Stimulated activated CD4-positive, alpha-beta T cell treated with anti-CD3 and anti-CD28 coated beads, Interleukin-4, amount 100 ng/mL, for 4 hours (primary cell): Measurements from ENCODE around the gene EXOSC5.
"Not testable (repeated sequence)": the region's sequence is repeated elsewhere in the genome, so short reads cannot be mapped to it uniquely, and the experiment has no call there.

ENCODE experiments used
- DNase-seq, 2 experiments: peaks; one replicate each; pipeline ENCODE4 v3.0.0-alpha.2; 2020

EXOSC5 gene

GRCh38 chr19:41397086-41398049, at the start of gene EXOSC5, which contains the start of gene BCKDHA:
Gene EXOSC5 (minus strand): TSS chr19:41397359. CDS start chr19:41397328, 31 bp downstream.
Gene BCKDHA (plus strand): TSS chr19:41397818. CDS start chr19:41397828, 10 bp downstream.
- DNase-seq = peak; percentile 97 to 100

DNA sequence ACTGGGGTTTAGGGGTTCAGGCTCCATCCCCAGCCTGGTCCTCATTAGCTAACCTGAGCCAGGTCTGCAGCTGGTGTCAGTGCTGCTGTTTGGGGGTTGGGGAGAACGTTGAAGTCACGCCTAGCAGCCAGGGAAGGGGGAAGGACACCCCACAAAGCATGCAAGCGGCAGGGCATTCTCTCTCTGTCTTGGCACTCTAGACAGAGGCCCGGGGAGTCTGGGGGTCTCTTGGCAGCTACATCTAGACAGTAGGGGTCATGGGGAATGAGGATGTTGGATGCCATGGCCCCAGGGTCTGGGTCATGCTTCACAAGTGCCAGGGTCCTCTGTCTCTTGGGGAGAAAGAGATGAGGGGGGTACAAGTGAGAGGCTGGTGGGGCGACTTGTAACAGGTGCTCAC, 48.4 kb upstream of the EXOSC5 start:
- DNase-seq = no peak

- no peak for DNase-seq
Observed at GRCh38 chr19:41443813-41444455, 46.8 kb upstream of the EXOSC5 start.

DNA sequence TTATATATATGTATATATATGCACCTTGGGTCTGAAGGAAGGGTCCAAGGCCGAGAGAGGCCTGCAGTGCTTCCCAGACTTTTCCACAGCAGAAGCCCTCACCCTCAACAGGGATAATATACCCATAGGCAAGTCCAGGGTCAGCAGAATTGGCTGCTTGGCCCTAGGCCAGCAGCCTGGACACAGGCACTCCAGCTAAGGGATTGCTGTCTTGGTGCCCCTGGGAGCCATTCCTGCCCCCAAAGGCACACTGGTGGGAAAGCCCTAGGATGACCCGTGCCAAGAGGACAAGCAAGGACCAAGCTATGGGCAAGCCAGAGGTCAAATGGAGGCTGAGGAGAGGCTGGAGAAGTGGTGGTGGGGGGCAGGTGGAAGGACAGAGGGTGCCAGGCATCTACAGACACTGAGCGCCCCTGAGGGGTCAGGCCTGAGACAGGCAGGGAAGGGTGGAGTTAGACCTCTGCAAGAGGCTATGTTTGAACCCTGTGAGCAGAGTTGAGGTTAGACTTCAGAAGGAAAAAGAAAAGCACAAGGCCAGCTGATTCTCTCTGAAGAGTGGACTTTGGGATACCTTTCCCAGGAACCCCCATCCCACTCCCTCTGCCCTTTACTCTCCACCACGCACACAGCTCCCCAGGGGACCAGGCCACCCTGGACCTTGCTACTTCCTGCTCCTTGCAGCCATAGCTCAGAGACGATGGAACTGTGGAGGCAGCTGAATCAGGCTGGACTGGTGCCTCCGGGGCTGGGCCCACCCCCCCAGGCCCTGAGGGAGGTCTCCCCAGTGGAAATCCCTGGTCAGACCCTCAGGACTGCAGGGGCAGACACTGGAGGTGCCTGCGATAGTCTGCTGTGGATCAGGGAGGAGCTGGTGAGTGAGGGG, 45.6 kb upstream of the EXOSC5 start, which contains the start of gene ERICH4:
Gene ERICH4 (plus strand): TSS at position 684 of the 883 bp plus-strand sequence. CDS start 14 bp downstream, at position 698.
- DNase-seq = no peak

- DNase-seq = no peak
Observed at GRCh38 chr19:41441321-41441945, 44.3 kb upstream of the EXOSC5 start.

DNA sequence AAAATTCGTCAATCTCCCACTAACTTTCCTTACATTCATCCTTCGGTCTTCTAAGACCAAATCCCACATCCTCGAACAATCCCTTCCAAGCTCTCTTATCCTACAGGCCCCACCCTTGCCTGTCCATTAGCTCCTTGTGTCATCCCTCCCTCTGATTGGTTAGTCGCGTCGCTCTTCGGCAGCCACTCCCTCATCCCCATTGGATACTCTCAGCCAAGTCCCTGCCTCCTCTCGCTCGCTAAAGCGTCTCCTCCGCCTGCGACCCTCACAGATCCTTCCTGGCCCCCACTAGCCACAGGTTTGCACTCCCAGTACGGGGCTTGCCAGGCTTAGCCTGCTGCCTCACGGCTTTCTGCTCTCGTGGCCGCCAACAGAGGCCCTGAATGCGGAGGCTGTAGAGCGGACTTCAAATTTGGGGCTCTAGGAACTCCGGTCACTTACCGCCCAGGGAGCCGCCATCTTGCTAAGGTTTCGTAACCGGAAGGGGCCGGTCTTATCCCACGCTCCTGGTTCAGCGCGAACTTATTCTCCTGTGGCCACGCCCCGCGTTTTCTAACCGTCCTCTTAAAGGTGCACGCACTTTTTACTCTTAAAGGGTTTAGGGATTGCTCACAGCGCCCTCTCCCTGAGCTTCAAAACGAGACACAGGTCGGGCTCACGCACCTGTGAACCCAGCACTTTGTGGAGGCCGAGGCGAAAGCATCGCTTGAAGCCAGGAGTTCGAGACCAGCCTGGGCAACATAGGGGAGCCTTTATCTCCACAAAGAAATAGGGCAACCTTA, 42.5 kb upstream of the EXOSC5 start, which contains the start of gene DMAC2:
Gene DMAC2 (minus strand): TSS at position 472 of the 782 bp plus-strand sequence. CDS start 13 bp downstream, at position 459.
- peak; percentile 90 to 95 for DNase-seq

DNA sequence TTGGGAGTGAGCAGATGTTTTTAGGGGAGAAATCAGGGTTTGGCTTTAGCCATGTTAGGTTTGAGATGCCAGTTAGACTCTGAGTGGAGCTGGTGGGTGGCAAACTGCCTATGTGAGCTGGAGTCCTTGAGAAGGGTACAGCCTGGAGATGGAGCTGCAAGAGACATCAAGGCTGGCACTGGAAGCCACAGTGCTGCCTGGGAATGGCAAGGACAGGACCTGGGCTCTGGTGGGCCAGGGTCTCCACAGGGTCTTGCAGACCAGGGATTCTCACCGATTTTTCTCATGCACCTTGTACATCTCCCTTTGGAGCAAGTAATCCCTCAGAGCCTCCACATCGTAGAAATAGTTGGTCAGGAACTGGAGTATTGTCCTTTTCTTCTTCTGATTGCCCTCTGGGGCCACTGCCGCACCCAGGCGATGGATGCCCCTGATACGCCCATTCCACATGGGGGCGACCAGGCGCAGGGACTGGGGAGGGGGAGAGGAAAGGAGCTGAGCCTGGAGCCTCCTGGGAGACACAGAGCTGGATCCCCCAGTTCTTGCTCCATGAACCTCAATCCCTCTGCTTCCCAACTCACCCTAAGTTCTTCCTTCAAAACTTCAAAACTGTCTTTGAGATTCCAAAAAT, 40.9 kb upstream of the EXOSC5 start:
- no peak for DNase-seq

GRCh38 chr19:41436674-41436951, 39.5 kb upstream of the EXOSC5 start:
- DNase-seq = no peak

- no peak for DNase-seq
Observed at GRCh38 chr19:41435936-41436673, 38.9 kb upstream of the EXOSC5 start.

GRCh38 chr19:41435376-41435775, 38.2 kb upstream of the EXOSC5 start:
- DNase-seq = not testable (repeated sequence)

DNA sequence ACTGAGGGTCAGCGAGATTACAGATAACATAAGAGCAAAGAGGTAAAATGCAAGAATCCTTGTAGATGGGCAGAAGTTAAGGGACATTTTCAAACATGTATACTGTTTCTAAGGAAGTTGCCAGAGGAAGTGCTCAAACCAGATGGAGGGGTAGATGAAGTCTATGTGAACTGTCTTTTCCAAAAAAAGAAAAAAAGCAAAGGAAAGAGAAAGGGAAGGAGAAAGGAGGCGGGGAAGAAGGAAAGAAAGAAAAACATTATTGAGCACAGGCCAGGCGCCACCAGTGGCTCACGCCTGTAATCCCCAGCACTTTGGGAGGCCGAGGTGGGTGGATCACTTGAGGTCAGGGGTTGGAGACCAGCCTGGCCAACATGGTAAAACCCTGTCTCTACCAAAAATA, 37.3 kb upstream of the EXOSC5 start:
- no peak for DNase-seq

GRCh38 chr19:41433171-41433570, 36.0 kb upstream of the EXOSC5 start:
- no peak for DNase-seq

DNA sequence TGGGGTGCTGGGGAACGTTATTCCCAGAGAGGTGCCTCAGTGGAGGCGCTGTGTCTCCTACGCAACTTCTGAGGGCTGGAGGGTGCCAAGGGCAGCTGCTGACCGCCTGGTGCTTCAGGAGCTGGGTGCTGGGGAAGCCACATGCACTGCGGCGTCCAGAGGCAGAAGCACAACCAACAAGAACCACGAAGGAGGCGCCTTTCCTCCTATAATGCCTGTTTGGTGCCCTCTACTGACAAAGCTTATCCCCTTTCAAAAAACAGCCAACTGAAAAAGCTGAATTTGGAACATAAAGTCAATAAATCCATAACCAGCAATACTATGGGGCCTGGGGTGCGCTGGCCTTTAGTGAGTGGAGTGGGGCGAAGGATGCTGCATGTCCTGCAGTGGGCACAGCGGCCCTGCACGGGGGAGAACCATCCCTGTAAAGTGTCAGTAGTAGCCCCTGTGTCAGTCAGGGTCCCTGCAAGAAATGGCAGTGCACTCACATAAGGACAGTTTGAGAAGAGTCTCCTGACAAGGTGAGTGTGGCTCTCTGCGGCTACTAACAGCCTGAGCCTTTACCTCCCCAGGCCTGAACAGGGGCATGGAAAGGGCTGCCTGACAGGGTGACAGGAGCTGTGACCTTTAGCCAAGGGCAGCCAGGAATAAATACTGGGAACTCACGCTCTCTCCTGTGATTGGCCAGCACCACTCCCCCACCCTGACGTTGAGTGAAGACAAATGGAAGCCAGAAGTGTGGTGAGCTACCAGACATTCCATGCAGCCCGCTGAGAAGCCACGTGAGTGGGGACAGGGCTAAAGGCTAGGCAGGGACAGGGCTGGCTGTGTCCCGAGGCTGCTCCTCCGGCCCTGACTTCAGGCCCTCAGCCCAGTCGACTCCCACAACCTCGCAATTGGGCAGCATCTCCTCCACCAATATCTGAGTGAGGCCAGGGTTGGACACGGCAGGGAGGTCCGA, 34.5 kb upstream of the EXOSC5 start:
- DNase-seq = no peak

GRCh38 chr19:41430922-41431321, 33.8 kb upstream of the EXOSC5 start:
- no peak for DNase-seq

DNA sequence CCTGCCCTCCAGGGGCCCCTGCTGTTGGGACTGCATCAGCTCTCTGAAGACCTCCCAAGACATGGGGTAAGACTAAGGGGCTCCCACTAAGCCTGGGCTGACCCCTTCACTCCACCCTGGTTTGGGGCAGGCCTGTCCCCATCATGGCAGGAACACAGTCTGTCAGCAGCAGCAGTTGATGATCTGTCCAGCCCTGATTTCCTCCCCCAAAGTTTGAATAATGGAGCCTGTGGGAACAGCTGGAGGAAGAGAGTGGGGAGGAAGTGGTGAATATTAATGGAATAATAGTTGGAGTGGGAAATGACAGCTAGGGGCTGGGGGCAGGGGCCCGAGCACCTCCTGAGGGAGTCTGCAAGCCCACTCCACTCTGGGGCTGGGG, 31.3 kb upstream of the EXOSC5 start:
- no peak for DNase-seq

DNA sequence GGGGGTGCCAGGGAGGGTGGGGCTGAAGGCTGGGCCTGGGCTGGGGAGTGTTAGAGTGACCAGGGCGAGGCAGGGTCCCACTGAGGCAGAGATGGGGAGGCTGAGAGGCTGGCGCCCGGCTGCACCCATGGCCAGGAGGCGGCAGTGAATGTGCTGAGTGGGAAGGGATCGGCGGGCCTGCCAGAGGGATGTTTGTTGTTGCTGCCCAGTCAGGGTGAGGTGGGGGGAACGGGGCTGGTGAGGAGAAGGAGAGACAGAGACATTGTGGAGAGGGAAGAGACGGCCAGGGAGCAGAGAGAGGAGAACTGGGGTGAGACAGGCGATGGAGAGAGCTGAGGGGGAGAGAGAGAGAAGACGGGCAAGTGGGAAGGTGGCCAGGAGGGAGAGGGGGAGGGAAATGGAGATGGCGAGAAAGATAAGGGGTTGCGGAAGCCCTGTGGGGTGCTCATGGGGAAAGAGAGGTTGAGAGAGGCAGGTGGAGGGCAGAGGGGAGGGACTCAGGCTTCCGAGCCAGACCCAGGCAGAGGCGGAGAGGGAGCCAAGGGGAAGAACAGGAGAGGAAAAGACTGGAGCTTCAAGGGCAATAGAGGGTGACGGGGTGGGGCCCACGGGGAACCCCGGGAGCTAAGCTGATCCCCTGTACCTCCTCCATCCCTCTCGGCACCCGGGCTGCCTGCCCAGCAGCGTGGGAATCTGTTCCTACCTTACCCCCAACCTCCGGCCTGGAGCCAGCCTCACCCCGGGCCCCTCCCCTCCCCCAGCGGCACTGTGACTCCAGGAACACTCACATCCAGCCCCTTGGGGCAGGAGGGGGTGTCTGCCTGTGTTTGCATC, 30.7 kb upstream of the EXOSC5 start:
- peak in 1 of 2 experiments; percentile 12 for DNase-seq

DNA sequence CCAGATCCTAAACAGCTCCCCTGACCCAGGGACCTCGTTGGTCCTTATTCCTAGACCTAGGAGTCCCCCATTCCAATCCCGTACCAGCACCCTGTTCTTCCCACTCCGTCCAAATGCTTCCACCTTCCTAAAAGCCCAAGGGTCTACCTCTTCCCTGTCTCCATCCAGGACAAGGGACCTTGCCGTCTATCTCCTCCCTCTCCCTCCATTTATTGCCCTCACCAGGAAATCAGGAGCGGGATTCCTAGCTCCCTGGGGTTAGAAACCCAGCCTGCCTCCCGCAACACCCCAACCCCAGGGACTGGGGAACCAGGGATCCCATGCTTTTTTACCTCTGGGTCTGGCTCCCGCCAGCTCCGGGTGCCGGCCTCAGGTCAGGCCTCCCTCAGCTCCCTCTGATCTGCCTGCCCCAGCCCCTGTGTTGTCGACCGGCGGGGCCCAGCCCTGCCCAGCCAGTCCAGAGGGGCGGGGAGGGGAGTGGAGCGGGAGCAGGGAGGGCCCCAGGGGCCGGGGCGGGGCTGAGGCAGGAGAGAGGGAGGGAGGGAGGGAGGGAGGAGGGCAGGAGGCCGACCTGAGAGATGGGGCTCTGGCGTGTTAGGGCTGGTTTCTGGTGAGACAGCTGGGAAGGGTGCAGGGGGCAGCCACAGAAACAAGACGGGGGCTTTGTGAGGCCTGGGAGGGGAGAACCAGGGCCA, 29.9 kb upstream of the EXOSC5 start, which contains the start of gene B3GNT8:
Gene B3GNT8 (minus strand): TSS at position 423 of the 695 bp plus-strand sequence. CDS start 596 bp downstream, outside the sequence.
- peak; percentile 10 to 50 for DNase-seq
